NCI-H1694 treated with DMSO at 0.1 percent for 48 hours (cell line): ENCODE results near the gene SIRT7.

Experiments
- DNase-seq: peaks from one replicate; lab custom pipeline; 2025; lab: John Stamatoyannopoulos, UW

SIRT7 gene

DNA sequence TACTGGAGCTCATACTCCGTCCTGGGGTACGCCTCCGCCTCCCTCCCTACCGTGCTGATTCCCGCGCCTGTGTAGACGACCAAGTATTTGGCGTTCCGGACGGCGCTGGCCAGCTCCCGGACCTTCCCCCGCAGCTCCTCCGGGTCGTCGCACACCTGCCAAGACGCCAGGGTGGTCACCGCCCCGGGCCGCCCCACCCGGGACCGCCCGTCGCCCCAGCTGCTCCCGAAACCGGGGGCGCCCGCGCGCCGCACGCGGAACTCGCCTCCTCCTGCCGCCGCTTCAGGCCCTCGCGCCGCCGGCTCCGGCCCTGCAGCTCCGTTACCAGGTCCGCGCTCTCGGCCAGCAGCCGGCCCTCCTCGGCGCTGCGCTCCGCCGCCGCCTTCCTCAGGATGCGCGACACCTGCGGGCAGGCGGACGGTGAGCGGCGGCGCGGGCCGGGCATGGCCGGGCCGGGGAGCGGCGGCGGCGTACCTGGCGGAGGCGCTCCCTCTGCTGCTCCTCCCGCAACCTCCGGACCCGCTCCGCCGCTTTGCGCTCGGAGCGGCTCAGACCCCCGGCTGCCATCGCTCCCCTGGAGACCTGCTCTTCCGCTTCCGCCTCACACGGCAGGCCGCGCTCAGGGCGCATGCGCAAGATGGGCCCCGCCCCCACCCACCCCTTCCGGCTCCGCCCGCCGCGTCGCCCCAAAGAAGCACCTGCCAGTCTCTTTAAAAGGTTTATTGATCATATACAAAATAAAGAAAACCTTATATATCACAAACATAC lies at the start of gene SIRT7:
SIRT7 (minus strand) TSS at position 612 of the 768 bp plus-strand sequence; CDS start at position 567, 45 bp downstream.
- peak; percentile 67 for DNase-seq

DNA sequence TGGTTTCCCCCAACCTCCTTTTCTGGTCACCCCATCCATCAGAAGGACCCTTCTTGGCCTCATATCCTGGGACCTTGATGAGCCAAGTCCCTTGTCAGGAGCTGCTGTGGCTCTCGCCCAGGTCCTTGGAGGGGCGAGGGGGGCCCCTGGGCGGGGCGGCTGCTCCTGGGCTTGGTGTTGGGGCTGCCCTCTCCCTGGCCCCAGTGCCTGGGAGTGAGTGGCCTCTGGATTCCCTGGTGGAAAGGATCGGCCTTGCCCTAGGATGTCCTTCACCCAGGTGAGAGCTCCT lies 49.2 kb upstream of the SIRT7 start:
- no peak for DNase-seq

DNA sequence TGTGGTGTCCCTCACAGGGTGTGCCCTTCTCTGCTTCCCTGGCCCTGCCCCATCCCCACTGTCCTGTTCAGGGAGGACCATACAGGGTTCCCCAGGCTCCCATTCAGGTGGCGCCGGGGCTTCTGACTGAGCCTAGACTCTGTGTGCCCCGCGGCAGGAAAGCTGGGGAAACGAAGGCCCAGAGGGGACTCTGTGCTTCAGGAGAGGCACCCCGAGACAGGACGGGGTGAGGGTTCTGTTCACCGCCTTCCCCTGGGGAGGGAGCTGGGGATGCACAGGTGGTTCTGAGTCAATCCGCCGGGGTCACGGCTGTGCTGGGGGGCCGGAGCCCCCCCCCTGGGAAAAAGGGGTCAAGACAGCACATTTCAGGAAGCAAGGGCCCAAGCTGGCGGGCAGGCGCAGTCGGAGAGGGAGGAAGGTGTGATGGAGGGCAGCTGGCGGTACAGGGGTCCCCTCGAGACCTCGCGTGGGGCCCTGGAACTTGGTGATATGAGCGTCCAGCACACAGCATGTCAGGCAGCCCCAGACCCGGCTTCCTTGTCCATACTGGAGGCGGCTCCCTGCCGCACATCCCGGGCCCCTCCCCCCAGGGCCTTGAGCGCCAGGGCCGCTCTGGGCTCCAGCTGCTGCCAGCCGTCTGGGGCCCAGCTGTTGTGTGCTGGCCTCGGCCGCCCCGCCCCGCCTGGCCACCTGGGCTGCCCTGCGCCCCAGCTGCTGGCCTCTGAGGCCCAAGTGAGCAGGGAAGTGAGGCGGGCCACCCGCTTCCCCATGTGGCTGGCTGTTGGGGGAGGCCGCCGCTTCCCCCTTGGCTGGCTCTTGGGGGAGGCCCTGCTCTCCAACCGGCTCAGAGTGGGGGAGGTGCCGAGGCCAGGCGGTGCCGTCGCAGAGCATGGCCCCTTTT lies 48.6 kb upstream of the SIRT7 start:
- DNase-seq: peak; percentile 20

DNA sequence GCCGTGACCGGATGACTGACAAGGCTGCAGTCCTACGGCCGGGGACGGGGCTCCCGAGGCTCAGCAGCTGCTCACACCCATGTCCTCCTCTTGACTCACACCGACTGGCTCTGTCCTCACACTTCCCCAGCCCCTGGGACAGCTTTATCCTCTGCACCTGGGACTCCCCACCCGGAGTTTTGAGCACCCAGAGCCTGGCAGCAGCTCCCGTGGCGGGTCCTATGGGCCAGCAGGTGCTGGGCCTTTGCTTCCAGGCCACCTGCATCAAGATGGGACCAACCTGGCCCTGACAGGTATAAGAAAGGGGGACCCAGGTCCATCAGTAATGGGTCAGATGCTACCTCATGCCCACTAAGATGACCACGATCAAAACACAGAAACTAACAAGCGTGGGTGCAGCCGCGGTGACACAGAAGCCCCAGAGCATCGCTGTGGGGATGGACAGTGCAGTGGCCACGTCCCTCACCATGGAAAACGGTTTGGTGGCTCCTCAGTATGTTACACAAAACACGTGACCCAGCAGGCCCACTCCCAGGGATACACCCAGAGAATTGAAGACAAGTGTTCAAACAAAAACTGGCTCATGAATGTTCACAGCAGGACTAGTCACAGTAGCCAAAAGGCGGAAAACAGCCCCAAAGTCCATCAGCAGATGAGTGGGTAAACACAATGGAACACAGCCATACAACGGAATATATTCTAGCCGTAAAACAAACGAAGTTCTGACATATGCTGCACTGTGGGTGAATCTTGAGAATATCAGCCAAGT lies 46.3 kb upstream of the SIRT7 start:
- DNase-seq: no peak

GRCh38 chr17:81962499-81963441 lies 44.8 kb upstream of the SIRT7 start:
- no peak for DNase-seq

- no peak for DNase-seq
Measured at GRCh38 chr17:81961521-81962498, 43.8 kb upstream of the SIRT7 start.

DNA sequence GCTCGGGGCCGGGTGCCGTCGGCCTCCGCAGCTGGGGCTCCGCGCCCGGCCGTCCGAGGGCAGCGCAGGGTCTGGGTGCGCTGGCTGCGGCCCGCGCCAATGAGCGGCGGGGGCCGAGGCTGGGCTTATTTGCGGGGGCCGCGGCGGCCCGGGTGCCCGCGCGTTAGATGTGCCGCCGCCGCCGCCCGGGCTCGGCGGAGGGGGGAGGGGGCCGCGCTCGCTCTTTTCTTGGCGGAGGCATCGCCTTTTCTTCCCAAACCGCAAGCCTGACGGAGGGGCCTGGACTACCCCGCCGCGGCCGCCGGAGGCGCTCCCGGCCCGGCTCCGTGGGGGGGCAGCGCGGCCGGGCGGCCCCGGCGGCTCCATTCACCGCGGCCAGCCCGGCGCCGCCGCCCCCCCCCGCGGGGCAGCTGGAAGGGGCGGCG lies 43.1 kb upstream of the SIRT7 start, which contains the start of gene NOTUM:
NOTUM (minus strand) TSS at position 101 of the 425 bp plus-strand sequence. CDS start 278 bp downstream, outside the sequence.
- DNase-seq: no peak

DNA sequence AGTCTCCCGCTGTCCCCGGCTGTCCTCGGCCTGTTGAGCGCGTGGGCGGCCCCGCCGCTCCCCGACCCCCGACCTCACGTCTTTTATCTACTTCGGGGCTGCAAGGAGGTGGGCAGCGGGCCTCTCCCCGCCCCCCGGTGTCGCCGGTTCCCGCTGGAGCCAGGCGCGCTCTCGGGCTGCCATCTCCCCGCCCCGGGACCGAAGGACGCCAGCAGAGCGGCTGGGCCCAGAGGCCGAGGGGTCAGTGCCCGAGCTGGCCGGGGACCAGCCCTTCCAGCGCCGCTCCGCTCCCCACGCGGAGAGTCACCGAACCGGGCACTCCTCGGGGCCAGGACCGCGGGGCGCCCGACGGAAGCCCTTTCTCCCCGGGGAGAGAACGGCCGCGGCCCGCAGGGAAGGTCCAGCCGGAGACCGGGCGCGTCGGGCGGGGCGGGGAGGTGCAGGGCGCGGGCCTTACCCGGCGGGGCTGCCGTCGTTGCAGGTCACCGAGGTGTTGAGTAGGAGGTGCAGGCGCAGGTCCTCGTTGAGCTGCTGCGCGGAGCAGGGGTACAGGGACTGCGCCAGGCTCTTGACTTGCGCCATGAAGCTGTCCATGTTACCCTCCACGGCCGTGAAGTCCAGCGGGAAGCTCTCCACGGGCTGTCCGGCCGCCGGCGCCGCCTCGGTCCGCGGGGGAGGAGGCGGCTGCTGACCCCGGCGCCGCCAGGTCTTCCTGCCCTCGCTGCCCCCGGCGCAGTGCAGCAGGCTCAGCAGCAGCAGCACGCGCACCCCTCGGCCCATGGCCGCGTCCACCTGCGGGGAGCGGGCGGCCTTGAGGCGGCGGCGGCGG lies 42.4 kb upstream of the SIRT7 start:
- no peak for DNase-seq

- DNase-seq: peak; percentile 28
Measured at GRCh38 chr17:81959362-81960129, 41.6 kb upstream of the SIRT7 start.

DNA sequence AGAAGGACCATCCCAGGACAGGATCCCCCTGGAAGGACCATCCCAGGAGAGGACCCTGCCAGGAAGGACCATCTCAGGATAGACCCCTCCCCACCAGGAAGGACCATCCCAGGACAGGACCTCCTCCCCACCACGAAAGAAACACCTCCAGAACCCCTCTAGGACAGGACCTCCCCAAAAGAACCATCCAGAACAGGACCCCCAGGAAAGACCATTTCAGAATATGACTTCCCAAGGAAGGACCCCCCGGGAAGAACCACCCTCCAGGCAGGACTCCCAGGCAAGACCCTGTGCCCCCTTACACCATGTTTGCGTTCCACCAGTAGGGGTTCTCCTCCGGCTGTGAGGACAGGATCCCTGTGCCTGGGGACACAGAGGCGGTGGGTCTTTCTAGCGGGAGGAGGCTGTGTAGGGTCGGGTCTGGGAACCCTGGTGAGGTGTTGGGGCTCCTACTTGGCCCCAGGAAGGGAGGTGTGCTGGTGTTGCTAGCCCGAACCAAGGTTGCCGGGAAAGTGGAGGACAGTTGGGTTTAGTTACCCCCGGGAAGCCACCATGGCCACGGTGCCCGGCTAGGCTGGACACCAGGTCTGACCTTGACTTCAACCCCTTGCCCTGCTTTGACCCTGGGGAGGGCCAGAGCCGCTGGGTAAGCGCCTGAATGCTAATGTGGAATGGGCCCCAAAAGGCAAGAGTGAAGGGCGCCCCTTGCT lies 40.8 kb upstream of the SIRT7 start:
- no peak for DNase-seq

- DNase-seq: no peak
Measured at GRCh38 chr17:81957691-81958432, 39.9 kb upstream of the SIRT7 start.

DNA sequence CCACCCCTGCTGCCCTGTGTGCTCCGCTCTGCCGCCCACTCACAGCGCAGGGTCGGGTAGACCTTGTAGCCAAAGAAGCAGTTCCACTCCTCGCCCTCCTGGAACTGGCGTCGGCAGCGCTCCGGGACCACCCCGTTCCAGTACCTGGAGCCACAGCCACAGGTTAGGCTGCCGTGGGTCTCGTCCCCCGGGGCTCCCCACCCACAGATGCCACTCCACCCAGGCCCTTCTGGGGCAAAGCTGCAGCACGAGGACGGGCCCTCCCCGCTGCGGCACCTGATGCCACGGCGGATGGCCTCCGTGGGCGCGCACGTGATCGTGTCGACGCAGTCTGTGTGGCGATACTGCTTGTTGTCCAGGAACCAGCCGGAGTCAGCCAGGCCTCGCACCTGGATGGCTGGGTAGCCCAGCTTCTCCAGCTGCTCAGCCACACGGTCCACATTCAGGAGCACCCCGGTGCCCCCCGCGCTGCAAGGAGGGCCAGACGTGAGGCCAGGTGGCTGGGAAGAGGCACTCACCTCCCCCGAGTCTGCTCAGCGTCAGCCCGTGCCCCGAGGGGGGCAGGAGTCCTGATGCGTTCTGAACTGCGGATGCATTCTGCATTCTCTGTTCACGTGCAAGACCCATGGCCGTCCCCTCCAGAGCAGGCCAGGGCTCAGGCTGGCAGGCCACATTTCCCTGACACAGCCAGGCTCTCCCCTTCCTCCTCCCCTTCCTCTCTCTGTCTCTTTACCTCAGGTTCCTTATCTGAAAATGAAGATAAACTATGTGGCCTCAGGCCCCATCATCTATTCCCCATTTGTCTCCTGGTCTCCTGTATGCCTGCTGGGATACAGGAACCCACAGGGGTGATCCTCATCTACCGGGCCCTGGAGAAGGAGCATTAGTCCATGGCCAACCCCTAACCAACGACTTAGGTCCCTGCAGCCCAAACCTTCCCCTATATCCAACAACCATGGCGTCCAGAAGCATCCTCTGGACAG lies 38.9 kb upstream of the SIRT7 start:
- DNase-seq: no peak

DNA sequence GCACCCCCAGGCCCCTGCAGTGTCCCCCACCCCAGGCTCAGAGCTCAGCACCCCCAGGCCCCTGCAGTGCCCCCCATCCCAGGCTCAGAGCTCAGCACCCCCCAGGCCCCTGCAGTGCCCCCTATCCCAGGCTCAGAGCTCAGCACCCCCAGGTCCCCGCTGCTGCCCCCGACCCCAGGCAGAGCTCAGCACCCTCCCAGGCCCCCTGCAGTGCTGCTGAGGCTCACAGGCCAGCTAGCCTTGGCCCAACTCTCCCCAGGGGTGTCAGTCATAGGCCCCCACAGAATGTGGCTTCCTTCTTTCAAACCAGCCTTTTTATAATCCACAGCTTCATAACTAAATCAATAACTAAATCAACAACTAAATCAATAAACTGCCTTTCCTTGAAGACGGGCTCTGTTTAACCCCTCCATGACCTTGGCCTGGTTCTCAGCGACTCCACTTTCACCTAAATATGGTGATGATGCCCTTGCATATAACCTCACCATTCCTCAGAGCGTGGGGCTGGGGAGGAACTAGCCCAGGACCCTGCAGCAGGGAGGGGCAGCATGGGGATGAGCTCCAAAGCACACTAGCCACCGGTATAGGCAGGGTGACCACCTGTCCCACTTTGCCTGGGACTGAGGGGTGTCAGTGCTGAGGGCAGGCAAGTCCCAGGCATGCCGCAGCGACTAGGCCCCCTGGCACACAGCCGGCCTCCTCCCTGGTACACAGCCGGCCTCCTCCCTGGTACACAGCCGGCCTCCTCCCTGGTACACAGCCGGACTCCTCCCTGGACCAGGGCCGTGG lies 38.0 kb upstream of the SIRT7 start:
- DNase-seq: no peak

DNA sequence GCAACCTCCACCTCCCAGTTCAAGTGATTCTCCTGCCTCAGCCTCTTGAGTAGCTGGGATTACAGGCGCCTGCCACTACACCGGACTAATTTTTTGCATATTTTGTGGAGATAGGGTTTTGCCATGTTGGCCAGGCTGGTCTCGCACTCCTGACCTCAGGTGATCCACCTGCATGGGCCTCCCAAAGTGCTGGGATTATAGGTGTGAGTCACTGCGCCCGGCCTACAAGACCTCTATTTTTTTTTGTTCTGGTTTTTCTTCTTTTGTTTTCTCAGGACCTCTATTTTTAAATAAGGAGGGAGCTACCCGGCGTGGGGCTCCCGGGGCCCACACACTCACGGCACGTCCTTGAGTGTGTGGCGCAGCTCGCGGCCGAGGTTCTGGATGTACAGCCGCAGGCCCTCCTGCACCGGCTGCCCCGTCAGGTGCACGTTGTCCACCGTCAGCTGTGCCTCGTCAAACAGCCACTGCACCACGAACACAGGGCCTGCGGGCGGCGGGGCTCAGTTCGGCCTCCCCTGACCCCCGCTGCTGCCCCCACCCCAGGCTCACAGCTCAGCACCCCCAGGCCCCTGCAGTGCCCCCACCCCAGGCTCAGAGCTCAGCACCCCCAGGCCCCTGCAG lies 37.2 kb upstream of the SIRT7 start:
- DNase-seq: no peak
